MM.1S (cell line): Measurements from ENCODE around the gene SH3RF1.

Experiments
- EZH2 ChIP-seq: fragments of 300-600 bp; sonication (generic); optimal IDR thresholded peaks from 2 replicates; pipeline ENCODE3; 2017; ENCODE audit warnings: low read depth, mild to moderate bottlenecking, antibody characterized with exemption, low read length, mixed read lengths
- EZH2phosphoT487 ChIP-seq: fragments of 300-600 bp; sonication (generic); IDR thresholded peaks from 2 replicates; pipeline ENCODE4 v1.6.1; 2018; ENCODE audit warnings: antibody characterized with exemption, low read length
- TF ChIP-seq, protein P1 (sequence below): fragments of 300-600 bp; sonication (generic); IDR thresholded peaks from 2 replicates; pipeline ENCODE4 v1.5.1; 2016; ENCODE audit warnings: antibody characterized with exemption, low read length, mixed read lengths

- TF ChIP-seq EZH2 (no peak), EZH2phosphoT487 (no peak)
- TF ChIP-seq, protein P1, sequence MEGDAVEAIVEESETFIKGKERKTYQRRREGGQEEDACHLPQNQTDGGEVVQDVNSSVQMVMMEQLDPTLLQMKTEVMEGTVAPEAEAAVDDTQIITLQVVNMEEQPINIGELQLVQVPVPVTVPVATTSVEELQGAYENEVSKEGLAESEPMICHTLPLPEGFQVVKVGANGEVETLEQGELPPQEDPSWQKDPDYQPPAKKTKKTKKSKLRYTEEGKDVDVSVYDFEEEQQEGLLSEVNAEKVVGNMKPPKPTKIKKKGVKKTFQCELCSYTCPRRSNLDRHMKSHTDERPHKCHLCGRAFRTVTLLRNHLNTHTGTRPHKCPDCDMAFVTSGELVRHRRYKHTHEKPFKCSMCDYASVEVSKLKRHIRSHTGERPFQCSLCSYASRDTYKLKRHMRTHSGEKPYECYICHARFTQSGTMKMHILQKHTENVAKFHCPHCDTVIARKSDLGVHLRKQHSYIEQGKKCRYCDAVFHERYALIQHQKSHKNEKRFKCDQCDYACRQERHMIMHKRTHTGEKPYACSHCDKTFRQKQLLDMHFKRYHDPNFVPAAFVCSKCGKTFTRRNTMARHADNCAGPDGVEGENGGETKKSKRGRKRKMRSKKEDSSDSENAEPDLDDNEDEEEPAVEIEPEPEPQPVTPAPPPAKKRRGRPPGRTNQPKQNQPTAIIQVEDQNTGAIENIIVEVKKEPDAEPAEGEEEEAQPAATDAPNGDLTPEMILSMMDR, result no peak
These were observed 111.1 kb downstream of the SH3RF1 start for GRCh38 chr4:169159624-169160171.
